ENCODE measurements around the gene HOXA1. TPM values are rescaled to one million over a fixed set of nuclear protein-coding genes. Genes with fewer than 3 reads are reported as not detected.

The HOXA1 gene
- total RNA-seq, 2 experiments from 2014 or later, result 0.24 to 0.35 TPM

DNA sequence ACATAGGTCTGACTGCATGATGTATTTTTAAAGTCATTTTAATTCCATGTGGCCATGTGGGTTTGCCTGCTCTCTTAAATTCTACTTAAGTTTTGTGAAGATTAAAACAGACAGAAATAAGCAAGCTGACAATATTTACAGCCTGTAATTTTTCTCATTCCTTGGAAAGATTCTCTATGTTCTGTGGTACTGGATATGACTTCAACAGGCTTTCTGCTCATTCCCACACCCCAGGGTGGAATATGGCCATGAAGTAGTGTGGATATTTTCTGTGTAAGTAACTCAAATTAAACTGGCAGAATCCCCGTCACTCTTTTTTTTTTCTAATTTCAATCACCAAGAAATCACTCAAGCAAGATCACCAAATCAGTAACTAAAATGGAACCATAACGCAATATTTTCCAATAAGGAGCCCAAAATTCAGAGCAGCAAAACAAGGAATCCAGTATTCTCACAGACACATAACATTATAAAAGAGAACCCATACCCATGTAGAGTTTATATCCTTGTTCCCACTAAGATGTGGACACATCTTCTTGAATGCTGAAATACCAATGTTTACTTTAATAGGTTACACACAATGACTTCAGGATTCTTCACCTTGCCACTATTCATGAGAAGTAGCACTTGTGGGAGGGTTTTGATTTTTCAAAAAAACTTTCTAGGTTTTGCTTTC is 42.0 kb upstream of the HOXA1 start:
- Mint-ChIP-seq H3K27ac (no peak overlapping the region), H3K4me3 (no peak overlapping the region), H3K9me3 (no peaks in the 10 kb centered on the region), H3K36me3 (peaks cover 1% of the 10 kb centered on the region), H3K27me3 (peaks cover 76% of the 10 kb centered on the region), H3K4me1 (peaks cover 20% of the 10 kb centered on the region)
- no peak for DNase-seq

DNA sequence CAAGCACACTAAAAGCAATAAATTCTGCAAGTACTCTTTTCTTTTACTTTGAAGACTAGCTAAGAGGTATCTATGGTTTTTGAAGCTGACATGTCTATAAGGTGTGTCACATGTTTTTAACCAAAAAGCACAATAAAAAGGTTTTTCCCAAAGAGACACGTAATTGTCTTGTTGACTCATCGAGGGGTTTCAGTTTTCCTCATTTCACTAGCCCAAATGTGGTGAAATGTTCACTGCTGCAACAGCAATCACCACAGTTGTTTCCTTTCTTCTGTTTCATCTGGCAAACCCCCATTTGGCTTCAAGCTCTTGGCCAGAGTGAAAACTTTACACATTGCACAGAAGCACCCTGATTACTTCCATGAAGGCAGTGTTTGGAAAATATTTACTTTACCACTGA is 38.6 kb upstream of the HOXA1 start:
- Mint-ChIP-seq H3K36me3 (no peaks in the 10 kb centered on the region), H3K4me3 (no peak overlapping the region), H3K27me3 (peaks cover 79% of the 10 kb centered on the region), H3K27ac (no peak overlapping the region), H3K4me1 (peaks cover 20% of the 10 kb centered on the region), H3K9me3 (no peaks in the 10 kb centered on the region)
- no peak for DNase-seq

DNA sequence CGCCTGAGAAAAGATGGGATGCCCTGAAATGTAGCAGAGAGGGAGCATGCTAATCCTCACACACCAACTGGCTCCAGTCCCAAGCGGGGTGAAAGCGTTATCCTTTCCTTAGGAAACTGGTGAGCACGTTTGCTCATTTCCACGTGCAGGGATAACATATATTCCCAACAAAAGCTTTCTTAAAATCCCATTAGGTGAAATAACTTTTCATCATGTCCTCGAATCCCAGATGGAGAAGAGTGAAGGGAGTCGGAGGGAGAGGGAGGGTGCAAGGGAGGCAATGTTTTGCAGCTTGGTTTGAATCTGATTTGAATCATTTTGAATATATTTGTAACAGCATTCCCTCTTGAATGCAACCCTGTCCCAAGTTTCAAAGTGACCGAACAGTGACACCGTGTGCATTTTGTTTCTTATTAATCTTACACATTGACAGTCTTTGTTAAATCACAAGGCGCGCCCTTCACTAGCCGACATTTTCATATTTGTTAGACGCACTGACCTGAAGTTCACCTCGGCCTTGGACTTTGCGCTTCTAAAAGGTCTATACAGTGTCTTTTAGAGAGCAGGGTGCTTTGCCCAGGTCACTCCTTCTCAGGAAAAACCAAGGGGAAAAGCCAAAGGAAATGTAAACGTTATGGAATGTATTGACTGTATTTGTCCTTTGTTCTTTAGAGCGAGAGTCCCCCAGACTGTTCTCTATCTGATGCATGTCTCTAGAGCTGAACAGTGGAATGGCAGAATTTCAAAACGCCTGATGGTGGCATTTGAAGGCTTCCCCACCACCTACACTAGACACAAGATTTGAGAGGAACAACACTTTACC is 37.8 kb upstream of the HOXA1 start:
- Mint-ChIP-seq H3K27me3 (peaks cover 82% of the 10 kb centered on the region), H3K4me1 (peaks cover 20% of the 10 kb centered on the region), H3K36me3 (no peaks in the 10 kb centered on the region), H3K27ac (no peak overlapping the region), H3K4me3 (no peak overlapping the region), H3K9me3 (no peaks in the 10 kb centered on the region)
- DNase-seq, result no peak

DNA sequence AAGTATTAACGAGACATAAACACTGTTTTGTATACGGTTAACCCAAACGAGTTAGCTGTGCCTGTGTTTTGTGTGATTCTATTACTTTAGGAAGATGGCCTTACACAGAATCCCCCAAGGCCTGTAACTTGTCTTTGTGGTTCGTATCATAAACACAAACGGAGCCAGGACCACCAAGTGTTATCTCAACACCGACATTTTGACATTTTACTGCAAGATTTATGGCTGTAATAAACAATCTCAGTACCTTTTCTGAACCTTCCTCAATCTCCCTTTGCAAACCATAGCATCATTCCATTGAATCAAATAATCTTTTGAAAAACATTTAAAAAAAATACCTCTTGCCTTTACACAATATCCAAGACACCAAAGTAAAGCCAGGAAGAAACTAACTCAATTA is 37.2 kb upstream of the HOXA1 start:
- Mint-ChIP-seq H3K27ac (no peak overlapping the region), H3K4me3 (no peak overlapping the region), H3K9me3 (no peaks in the 10 kb centered on the region), H3K27me3 (peaks cover 77% of the 10 kb centered on the region), H3K36me3 (no peaks in the 10 kb centered on the region), H3K4me1 (peaks cover 20% of the 10 kb centered on the region)
- no peak for DNase-seq

DNA sequence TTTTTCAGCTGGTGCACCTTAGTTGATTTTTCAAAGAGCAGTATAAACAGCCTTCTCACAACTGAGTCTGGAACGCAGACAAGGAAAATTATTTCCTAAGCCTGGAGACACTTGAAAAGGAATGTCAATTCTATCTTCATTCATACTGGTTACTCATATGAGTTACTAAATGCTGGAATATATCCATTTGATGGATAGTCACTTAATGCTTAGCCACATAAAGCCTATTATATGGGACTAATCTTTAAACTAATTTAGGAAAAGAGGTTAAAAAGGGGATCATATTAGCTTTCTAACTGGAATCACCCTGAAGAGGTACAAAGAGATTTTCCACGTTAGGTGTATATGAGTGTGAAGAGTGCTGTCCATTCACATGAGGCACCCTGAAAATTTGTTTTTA is 36.4 kb upstream of the HOXA1 start:
- Mint-ChIP-seq H3K9me3 (no peaks in the 10 kb centered on the region), H3K4me1 (peaks cover 18% of the 10 kb centered on the region), H3K27ac (no peak overlapping the region), H3K27me3 (peaks cover 77% of the 10 kb centered on the region), H3K4me3 (no peak overlapping the region), H3K36me3 (no peaks in the 10 kb centered on the region)
- DNase-seq, result no peak

DNA sequence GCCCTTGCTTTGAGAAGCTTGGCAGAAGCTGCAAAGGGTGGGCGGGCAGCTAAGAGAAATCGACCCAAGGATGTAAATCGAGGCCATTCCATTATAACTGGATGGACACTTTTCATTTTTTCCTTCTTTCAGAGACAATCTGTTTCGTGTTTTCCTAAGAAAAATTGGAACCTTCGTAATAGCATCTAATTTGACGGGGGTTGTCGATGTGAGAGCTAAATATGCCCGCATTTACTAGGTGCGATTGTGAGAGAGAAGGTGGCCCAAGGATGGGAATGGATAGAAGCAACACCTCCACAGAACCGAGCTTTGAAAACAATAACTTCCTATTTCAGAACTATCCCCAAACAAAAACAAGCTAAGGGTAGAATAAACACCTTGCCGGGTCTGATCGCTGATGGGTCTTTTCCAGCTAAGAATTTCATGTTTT is 35.6 kb upstream of the HOXA1 start:
- Mint-ChIP-seq H3K27ac (no peak overlapping the region), H3K4me3 (peak overlapping the region; percentile 60), H3K4me1 (peaks cover 16% of the 10 kb centered on the region), H3K9me3 (no peaks in the 10 kb centered on the region), H3K27me3 (peaks cover 72% of the 10 kb centered on the region), H3K36me3 (no peaks in the 10 kb centered on the region)
- DNase-seq, result no peak

DNA sequence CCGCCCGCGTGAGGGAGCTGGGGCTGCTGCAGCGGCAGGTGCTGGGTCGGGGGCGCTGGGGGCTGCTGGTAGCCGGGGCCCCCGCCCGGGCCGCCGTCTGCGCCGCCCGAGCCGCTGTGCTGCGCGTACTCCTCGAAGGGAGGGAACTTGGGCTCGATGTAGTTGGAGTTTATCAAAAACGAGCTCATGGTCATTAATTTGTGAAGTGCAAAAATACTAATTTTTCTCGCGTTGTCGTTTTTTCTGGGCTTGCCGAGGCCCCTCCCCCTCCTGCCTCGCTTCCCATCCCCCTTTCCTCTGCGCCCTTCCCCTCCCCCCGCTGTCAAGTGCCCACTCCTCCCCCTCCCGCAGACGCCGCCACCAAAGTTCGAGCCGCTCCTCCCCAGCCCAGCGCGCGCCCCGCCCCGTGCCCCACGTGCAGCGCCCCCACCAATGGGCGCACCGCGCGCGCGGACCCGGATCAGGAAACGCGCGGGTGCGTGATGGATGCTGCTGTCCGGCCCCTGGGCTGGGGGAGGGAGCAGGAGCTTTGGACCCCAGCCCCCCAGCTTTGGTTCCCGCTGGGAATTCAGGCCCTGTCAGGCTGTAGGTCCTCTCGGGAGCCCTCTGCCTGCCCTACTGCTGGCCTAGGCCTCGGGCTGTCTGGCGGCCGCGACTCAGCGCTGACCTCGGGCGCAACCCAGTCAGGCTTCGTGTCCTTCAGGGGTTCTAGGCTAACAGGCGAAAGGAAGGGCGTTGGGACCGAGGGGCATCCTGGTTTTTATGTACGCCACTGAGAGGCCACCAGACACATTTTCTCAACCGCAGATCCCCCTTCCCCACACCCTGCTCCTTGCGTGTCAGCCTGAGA is 35.0 kb upstream of the HOXA1 start, which contains the start of gene HOXA4:
Gene HOXA4, minus strand, starts transcription at position 218 of the 850 bp plus-strand sequence. Its CDS starts 24 bp downstream, at position 194.
- peak; percentile 80 for DNase-seq
- H3K4me3 Mint-ChIP-seq, result peak within 1 kb of the TSS; percentile 60
- H3K9me3 Mint-ChIP-seq, result no peaks in the 10 kb centered on the region
- H3K27me3 Mint-ChIP-seq, result peaks cover 66% of the 10 kb centered on the region
- no peak within 1 kb of the TSS for H3K27ac Mint-ChIP-seq
- peaks cover 16% of the 10 kb centered on the region for H3K4me1 Mint-ChIP-seq
- no peaks in the 10 kb centered on the region for H3K36me3 Mint-ChIP-seq

DNA sequence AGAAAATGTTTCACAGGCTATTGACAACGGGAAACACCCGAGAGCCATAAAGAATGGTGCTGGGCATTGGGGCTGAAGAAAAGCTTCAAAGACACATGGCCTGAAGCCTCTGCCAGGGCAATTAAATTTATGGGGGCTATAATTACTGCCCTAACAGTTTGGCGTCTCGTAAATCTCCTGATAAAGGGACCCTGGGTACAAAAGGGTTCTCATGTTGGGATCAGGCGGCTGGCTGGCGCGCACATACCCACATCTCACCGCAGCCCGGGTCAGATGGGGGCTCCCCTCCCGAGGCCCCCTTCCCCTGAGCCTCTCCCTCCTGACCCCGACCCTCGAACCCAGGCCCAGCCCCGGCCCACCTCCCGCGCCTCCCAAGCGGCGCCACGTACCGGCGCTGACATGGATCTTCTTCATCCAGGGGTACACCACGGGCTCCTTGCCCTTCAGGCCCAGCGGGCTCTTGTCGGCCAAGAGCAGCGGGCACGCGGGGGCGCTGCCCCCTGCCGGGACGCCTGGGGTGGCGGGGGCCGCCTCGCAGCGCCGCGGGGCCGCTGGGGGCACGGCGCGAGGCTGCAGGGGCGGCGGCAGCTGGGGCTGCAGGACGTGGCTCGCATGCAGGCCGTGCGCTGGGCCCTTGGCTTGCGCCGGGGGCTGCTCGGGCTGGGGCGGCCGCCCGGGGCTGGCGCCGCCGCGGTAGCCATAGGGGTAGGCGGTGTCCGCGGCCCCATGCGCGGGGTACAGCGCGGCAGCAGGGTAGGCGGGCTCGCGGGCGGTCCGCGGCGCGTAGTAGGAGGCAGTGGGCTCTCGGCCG is 34.1 kb upstream of the HOXA1 start:
- DNase-seq, result no peak
- H3K36me3 Mint-ChIP-seq, result no peaks in the 10 kb centered on the region
- H3K4me3 Mint-ChIP-seq, result no peak overlapping the region
- no peaks in the 10 kb centered on the region for H3K9me3 Mint-ChIP-seq
- H3K27ac Mint-ChIP-seq, result no peak overlapping the region
- peaks cover 12% of the 10 kb centered on the region for H3K4me1 Mint-ChIP-seq
- peaks cover 63% of the 10 kb centered on the region for H3K27me3 Mint-ChIP-seq

DNA sequence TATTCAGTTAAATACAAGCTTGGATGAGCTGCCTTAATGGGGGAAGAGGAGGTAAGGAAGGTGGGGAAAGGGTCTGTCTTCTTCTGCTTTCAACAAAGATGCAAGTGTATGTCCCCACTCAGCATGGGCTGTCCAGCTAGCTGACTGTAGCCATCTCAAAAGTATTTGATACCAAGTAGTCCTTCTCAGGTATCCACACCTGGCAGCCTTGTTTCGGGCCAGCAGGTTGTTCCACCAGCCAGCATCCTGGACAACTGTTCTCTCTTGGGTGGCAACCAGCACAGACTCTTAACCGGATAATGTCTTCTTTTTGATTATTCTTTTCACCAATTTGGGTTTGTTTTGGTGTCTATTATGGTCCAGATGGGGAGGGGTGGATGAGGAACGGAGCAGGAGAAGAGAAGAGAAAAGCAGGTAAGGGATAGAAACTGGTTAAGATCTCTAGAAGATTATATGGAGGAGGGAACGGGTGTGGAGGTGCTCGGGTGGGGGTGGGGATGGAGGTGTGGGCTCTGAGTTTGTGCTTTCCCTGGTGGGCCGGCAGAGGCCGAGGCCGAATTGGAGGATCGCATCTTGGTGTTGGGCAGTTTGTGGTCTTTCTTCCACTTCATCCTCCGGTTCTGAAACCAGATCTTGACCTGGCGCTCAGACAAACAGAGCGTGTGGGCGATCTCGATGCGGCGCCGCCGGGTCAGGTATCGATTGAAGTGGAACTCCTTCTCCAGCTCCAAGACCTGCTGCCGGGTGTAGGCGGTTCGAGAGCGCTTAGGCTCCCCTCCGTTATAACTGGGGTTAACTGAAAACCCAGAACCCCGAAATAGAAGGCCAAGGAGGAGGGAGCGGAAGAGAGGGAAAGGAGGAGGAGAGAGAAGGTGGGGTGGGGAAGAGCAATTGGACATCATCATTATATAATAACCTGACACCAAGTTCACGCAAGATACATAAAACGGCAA is 33.3 kb upstream of the HOXA1 start:
- H3K9me3 Mint-ChIP-seq, result no peaks in the 10 kb centered on the region
- H3K4me3 Mint-ChIP-seq, result no peak overlapping the region
- DNase-seq, result no peak
- peaks cover 4% of the 10 kb centered on the region for H3K4me1 Mint-ChIP-seq
- no peak overlapping the region for H3K27ac Mint-ChIP-seq
- peaks cover 54% of the 10 kb centered on the region for H3K27me3 Mint-ChIP-seq
- H3K36me3 Mint-ChIP-seq, result no peaks in the 10 kb centered on the region

DNA sequence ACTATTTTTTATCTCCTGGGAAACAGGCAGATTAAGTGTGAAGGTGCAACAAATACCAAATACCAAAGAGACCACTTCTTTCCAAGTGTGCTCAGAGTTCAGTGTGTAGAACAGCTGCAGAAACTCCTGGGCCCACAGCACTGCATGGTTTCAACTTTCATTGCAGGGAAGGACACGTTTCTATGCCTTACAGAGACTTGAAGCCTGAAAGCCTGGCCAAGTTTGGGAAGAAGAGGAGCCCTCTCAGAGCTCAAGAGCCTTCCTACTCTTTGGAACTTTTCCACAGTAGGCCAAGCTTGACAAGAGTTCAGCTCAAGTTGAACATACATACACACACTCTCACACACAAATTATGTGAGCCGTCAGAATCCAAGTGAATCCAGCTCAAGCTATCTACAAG is 32.2 kb upstream of the HOXA1 start:
- H3K27me3 Mint-ChIP-seq, result peaks cover 44% of the 10 kb centered on the region

DNA sequence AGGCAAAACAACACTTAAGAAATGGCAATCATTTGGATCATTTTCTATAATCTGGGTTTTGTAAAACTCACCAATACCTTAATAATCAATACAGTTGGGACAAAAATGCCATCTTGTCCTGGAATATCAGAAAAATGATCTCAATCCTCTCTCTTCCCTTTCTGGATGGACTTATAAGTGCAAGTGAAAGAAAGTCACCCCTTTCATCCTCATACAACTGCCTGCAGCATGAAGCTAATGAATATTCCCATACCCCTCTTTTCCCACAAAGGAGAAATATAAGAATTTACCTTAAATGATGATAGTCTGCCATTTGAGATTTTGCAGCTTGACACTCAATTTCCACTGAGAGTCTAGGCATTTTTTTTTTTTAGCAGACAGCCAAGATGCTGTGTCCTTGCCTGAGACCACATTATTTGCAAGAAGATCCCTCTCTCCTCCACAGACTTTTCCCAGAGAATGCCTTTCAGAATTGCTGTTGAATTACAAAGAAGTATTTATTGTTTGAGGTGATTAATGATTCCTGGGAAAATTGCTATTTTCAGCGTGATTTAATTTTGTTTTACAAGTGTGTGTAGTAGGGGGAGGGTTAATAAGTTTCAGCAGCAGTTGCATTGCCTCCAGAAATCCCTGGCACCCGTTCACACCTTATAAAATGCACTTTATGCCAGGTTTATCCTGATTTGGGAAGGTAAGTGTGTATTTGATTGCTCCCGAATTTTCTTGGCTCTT is 31.0 kb upstream of the HOXA1 start:
- Mint-ChIP-seq H3K36me3 (no peaks in the 10 kb centered on the region), H3K27me3 (peaks cover 34% of the 10 kb centered on the region), H3K4me3 (no peak overlapping the region), H3K4me1 (no peaks in the 10 kb centered on the region), H3K27ac (no peak overlapping the region), H3K9me3 (no peaks in the 10 kb centered on the region)
- DNase-seq, result no peak

More for the DNA sequence above, 32.2 kb upstream of the HOXA1 start:
- Mint-ChIP-seq H3K9me3 (no peaks in the 10 kb centered on the region), H3K27ac (no peak overlapping the region), H3K4me1 (no peaks in the 10 kb centered on the region), H3K36me3 (no peaks in the 10 kb centered on the region), H3K4me3 (no peak overlapping the region)
- DNase-seq, result no peak

DNA sequence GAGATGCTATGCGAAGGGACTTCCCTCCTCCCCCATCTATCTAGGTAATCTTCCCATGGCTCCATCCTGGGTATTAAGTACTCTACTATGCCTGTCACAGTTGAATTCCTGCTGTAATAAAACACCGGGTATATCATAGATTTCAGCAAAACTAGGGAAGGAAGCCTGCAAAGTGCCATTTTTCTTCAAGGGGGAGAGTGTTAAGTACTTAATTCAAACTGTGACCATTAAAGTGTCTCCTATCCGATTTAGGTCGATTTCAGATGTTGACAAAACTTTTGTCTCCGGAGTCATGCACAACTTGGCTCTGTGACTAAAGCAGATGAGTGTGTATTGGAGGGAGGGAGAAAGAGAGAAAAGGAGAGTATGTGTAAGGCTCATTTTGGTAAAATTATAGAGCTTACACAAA is 30.2 kb upstream of the HOXA1 start:
- Mint-ChIP-seq H3K27me3 (peaks cover 28% of the 10 kb centered on the region), H3K27ac (no peak overlapping the region), H3K4me3 (no peak overlapping the region), H3K4me1 (no peaks in the 10 kb centered on the region), H3K9me3 (no peaks in the 10 kb centered on the region), H3K36me3 (no peaks in the 10 kb centered on the region)
- no peak for DNase-seq

Data from activated naive CD8-positive, alpha-beta T cell treated with anti-CD3 and anti-CD28 coated beads for 36 hours (primary cell).